ENCODE results near the gene ZBTB12.
"Not testable (repeated sequence)": the region's sequence is repeated elsewhere in the genome, so short reads cannot be mapped to it uniquely, and the experiment has no call there.

ZBTB12 gene

DNA sequence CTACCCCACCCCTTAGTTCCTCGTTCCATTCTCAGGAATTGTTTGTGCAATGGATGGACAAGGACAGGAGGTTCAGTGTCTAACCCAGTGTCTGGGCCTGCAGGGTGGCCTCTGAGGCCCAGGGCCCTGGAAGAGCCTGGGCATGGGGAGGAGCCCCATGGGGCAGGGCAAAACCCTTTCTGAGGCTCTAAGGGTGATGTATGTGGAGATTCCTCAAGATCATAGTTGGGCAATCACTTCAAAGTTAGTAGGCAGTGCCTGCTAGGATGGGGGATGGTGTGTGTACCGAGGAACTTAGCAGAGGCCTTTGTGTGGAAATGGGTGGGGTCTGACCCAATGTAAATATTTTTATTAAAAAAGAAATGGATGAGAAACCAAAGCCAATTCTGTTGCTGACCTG is 18.9 kb upstream of the ZBTB12 start:
- no peak for DNase-seq

DNA sequence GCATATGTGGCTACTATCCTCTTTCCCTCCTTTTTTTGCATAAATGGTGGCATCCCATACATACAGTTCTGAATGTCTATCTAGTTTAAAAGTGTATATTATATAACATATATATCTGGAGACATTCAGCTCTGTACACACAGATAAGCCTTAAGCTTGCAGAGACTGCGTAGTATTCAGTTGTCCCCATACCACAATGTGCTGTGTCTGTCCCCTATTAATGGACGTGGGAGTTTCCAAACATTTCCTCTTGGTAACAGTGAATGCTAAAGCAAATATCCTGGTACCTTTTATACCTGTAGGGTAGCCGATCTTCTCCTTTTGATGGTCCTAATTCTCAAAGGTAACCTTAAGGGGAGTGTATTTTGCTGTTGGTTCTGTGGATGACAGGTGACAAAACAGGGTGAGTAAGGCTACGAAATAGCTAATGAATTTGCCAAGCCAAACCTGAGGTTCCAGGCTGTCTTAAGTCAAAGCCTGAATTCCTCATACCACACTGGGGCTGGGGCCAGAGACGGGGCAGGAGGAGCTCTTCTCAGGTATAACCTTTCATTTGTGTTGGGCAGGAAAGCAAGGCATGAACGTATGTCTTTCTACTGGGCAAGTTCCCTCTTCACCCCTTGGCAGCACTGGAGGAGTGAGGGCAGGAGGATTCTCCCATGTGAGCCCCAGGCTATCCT is 17.9 kb upstream of the ZBTB12 start:
- DNase-seq: no peak

DNA sequence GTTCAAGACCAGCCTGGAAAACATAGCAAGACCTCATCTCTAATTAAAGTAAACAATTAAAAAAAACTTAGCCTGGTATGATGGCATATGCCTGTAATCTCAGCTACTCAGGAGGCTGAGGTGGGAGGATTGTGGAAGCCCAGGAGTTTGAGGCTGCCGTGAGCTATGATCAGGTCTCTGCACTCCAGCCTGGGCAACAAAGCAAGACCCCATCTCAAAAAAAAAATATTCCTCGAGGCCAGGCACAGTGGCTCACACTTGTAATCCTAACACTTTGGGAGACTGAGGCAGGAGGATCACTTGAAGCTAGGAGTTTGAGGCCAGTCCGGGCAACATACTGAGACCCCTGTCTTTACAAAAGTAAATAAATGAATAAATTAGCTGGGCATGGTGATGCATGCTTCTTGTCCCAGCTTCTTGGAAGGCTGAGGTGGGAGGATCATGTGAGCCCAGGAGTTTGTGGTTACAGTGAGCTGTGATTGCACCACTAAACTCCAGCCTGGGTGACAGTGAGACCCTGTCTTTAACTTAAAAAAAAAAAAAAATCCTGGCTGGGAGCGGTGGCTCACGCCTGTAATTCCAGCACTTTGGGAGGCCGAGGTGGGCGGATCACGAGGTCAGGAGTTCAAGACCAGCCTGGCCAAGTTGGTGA is 16.3 kb upstream of the ZBTB12 start:
- no peak for DNase-seq

DNA sequence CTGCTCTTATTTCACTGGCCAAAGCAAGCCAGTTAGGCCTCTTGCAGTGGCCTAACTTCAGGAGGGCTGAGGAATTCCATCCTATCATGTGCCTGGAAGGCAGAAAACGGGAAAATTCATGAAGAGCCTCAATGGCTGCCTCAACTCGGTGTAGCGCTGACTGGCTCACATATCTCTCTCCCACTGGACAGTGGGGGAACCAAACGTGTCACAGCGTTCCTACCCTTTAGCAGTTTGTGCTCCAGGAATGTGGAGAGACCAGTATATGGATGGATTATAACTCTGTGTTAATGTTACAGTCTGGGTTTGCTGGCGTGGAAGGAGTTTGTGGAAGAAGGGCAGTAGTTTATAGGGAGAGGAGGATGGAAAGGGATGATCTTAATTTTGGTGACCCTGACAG is 13.9 kb upstream of the ZBTB12 start:
- no peak for DNase-seq

DNA sequence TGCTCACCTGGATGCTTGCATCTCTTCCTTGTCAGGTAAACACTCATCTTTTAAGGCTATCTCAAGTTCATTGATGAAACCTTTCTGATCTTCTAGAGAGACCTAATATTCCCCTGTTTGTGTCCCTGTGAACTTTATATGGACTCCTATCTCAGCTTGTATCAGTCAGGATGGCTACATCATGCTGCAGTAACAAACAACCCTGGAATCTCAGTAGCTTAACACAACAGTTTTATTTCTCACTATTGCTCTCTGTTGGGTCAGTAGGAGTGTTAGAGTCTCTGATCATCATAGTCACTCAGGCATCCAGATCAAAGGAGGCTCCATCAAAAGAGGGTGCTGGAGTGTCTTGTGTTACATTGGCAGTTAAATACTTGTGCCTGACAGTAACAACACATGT is 13.5 kb upstream of the ZBTB12 start:
- no peak for DNase-seq

DNA sequence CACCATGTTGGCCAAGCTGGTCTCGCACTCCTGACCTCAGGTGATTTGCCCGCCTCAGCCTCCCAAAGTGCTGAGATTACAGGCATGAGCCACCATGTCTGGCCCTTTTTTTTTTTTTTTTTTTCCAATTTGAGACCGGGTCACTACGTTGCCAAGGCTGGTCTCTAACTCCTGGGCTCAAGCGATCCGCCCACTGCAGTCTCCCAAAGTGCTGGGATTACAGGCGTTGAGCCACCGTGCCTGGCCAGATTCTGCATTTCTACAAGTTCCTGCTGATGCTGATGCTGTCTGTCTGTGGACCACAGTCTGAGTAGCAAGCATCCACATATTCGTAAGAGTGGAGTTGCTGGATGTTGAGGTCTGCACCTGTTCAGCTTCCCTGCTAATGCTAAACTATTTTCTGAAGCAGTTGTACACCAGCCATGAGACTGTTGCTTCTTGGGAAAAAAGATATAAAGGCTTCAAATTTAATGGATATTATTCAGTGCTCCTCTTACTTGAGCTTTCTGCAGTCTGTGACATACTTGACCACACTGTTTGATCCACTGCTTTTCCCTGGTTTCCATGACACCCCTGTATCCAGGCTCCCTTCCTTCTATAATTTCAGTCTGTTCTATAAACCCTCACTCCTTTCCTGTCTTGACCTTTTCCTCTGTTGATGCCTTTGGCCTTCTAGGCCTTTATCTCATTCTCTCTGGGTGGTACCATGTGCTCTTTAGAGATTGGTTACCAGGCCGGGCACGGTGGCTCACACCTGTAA is 10.1 kb upstream of the ZBTB12 start:
- no peak for DNase-seq

DNA sequence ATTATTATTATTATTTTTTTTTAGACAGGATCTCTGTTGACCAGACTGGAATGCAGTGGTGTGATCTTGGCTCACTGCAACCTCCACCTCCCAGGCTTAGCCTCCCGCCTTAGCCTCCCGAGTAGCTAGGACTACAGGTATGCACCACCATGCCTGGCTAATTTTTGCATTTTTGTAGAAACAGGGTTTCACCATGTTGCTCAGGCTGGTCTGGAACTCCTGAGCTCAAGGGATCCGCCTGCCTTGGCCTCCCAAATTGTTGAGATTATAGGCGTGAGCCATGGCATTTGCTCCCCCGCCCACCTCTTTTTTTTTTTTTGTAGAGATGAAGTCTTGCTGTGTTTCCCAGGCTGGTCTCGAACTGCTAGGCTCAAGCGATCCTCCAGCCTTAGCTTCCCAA is 7.4 kb upstream of the ZBTB12 start:
- not testable (repeated sequence) for DNase-seq

DNA sequence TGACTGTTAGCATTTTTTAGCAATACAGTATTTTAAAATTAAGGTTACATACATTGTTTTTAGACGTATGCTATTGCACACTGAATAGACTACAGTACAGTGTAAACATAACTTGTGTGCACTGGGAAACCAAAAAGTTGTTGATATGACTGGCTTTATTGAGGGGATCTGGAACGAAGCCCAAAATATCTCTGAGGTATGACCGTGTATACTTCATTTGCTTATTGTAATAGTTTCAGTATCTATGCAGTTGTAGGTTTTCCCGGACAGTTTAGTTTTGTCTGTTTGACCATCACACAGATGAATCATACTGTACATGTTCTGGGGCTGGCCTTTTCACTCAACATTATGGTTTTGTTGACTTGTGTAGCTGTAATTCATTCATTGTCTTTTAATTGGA is 6.9 kb upstream of the ZBTB12 start:
- DNase-seq: no peak

DNA sequence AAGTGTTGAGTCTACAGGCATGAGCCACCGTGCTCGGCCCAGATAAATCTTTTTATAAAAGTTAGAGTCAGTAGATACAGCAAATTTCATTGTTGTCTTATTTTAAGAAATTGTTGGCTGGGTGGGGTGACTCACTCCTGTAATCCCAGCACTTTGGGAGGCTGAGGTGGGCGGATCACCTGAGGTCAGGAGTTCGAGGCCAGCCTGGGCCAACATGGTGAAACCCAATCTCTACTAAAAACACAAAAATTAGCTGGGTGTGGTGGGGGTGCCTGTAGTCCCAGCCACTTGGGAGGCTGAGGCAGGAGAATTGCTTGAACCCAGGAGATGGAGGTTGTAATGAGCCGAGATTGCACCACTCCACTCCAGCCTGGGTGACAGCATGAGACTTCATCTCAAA is 6.4 kb upstream of the ZBTB12 start:
- DNase-seq: not testable (repeated sequence)

DNA sequence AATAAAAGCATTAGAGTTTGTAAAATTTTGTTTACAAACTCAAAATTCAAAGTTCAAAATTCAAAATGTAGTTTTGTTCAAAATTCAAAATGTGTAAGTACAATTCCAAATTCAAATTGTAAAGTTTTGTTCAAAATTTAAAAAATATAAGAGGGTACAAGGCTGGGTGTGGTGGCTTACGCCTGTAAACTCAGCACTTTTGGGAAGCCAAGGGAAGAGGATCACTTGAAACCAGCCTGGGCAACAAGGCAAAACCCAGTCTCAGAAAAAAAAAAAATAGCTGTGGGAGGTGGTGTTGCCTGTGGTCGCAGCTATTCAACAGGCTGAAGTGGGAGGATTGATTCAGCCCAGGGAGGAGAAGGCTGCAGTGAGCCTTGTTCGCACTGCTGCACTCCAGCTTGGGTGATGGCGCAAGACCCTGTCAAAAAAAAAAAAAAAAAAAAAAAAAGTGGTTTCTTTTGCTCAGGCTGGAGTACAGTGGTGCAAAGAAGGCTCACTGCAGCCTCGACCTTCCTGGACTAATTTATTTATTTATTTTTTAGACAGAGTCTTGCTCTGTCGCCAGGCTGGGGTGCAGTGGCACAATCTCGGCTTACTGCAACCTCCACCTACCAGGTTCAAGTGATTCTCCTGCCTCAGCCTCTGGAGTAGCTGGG is 5.4 kb upstream of the ZBTB12 start:
- DNase-seq: no peak

DNA sequence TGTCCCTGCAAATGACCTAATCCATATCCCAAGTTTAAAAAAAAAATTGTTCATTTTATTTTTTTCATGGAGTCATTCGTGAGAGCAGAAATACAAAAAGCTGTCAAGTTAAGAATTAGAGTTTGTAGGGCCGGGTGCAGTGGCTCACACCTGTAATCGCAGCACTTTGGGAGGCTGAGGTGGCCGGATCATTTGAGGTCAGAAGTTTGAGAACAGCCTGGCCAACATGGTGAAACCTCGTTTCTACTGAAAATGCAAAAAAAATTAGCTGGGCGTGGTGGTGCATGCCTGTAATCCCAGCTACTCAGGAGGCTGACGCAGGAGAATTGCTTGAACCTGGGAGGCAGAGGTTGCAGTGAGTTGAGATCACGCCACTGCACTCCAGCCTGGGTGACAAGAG is 4.8 kb upstream of the ZBTB12 start:
- not testable (repeated sequence) for DNase-seq

DNA sequence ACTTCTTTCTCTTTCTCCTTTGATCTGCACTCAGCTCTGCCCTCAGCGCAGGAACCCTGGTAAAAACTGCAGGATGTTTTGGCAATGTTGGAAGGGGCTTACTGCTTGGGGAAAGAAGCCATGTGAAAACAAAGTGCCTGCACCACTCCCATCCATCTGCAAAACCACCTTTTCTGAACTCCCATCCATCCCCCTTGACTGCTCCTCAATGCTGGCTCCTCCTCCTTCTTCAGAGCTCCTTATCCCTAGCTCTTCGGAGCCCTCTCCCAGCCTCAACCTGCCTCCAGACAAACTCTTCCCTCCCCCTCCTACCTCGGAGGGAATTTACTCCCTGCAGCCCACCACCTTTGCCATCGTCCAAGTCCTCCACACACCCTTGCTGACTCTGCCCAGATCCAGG is 4.2 kb upstream of the ZBTB12 start:
- no peak for DNase-seq

DNA sequence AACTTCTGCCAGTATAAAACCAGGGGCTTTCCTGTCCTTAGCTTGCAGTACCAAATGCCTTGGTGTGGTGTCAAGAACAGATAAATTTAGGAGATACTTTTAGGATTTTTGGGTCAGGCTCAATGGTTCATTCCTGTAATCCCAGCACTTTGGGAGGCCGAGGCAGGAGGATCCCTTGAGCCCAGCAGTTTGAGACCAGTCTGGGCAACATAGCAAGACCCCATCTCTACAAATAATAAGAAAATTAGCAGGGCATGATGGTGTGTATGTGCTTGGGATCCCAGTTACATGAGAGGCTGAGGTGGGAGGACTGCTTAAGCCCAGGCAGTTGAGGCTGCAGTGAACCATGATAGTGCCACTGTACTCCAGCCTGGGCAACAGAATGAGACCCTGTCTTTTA is 3.2 kb upstream of the ZBTB12 start:
- DNase-seq: no peak

DNA sequence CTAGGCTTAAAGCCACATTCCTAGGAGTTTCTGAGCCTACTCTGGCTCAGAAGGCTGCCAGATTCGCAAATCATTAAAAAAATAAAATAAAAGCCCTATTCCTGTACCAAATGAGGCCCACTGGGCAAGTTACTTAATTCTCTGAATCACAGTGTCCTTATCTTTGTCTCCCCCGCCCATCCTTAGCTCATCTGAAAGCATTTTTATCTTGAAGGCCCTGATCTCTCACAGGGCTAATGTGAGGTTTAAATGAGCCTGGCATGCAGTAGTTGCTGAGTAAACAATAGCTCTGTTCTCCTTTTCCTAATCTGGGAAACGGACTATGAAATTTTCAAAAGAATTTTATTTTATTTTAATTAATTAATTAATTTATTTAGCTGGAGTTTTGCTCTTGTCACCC is 2.1 kb upstream of the ZBTB12 start:
- no peak for DNase-seq

DNA sequence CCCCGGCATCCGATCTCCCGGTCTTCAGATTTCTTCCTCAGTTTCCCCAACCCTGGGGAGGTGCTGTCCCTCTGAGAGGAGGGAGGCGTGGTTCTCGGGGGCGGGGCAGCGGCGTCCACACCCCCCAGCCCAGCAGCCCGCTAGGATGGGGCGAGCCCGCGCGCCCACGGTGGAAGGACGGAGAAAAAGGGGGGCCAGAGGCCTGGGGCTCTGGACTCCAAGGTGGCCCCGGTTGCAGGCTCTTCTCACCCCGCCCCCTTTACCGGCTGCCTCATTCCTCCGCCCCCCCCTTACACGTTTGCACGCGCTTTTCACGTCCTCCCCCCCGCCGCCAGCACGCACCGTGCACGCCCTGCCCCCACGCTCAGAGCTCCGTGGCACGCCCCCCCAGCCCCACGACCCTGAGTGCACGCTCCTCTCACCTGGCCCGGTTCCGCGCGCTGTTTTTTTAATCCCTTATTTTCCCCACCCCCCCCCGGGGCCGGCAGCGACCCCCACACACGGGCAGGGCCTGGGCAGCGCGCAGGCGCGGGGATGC is 402 bp downstream of the ZBTB12 start:
- DNase-seq: peak; percentile 54

DNA sequence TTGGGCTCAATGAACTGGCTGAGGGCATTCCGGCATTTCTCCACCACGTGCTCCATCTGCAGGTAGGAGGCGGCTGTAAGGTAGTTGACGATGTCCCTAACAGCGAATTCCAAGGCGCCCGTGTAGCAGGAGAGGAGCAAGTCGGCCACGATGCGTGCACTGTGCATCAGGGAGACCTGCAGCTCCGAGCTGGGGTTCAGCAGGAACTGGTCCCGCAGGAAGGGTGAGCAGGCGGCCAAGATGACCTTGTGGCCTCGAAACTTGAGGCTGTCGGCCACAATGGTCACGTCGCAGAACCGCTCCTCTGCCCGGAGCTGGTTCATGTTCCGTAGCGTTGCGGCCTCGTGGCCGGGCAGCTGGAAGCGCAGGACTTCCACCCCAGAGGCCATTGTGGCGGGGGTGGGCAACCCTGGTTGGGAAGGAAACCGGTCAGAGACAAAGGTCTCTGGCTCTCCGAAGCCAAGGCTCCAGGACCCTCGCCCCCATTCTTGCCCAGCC is 920 bp downstream of the ZBTB12 start:
- DNase-seq: no peak

DNA sequence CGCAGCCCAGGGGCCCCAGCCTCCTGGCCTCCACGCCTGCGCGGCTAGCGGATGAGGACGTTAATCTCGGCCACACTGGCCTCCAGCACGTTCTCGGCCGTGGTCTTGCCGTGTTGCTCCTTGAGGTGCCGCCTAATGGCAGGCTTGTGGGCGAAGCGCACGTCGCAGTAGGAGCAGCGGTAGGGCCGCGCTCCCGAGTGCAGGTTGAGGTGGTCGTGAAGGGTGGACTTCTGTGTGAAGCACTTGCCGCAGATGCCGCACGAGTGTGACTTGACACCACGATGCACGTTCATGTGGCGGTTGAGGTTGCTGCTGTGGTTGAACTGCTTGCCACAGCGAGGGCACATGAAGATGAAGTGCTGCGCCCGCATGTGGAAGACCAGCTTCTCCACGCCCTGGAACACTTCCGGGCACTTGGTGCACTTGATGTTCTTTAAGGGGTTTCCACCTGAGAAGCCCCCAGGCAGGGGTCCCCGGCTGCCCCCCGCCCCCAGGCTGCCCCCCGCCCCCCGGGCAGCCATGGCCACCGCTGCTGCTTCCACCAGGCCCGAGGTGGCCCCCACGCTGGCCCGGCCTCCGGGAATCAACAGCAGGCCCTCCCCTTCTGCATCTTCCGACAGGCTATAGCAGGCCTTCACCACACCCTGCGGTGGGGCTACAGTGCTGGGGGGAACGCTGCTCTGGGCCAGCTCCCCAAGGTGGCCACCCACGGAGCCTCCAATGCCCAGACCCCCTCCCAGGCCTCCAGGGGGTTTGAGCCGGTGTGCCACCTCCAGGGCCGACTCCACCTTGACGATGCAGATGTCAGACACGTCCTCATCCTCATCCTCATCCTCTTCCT is 1.8 kb downstream of the ZBTB12 start:
- DNase-seq: no peak

DNA sequence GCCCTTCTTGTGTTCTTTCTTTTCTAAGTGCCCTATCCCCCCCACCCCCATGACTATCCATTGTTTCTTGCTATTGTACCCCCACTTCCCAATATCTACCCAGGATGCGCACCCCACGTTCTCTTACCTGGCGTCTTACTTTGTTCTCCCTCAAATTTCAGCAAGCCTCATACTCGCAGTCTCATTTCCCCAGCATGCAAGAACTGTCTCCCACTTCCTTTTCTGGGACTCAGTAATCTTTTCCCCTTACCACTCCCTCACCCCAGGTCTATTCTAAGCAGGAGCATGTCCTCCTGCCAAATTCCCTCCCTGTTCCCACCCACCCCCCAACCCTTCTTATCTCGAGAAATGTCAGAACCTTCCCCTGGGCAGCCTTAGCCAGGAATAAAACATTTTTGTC is 2.7 kb downstream of the ZBTB12 start:
- DNase-seq: no peak

DNA sequence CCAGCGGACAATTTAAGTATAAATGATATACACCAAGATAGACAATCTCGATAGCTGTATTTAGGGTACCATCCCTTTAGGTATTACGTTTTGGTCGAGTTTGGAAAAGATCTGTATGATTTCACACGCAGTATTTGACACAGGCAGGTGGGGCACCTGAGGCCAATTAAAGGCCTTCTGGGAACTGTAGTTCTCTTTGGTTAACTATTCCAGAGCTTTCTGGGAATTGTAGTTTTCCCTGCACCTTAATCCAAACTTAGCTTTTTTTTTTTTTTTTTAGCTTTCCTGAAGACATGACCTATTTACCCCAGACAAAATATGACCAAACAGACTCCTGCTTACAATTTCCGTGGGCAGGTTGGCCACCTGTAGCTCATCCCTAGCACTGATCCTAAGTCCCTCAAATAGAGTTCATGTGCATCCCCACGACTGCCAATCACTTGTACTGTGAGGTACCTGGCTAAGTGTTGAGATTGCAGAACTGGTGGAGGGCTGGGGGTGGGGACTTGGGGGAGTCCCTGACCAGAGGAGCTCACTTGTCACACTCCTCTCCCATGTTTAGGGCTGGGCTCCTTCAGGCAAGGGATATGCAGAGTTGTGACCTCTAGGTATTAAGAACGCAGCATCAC is 3.4 kb downstream of the ZBTB12 start:
- no peak for DNase-seq

DNA sequence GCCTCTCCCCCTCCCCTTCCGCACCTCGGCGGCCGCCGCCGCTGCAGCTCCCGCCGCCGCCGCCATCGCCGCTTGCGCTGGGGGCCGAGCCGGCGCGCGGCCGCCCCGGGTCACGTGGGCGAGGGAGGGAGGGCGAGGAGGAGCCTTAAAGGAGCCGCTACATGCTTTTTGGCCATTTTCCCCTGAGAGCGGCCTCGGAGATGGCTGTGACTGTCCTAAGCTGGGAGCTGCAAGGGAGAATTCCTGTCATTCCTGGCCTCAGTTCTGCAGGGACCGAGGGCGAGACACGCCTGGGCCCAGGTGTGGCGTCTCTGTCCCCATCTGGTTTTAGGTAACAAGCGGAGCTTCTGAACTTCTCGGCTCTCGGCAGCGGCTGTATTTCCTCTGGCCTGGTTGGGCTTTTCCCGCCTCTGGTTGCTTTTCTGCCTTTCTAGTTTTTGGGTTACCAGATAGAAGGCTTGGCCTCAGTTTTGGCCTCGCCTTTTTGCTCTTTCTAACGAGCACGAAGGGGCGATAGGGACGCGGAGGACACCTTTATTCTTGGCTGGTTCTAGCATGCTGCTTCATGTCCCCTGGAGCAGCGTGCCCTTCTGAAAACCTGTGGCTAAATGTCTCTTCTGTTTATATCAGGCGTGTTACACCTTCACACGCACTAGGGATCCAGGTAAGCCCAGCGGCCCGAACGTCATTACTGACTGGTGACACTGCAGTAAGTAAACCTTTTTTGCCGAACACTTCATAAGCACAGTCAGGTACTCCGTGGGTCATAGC is 4.1 kb downstream of the ZBTB12 start, which contains the start of gene EHMT2:
Gene EHMT2, minus strand, starts transcription at position 87 of the 771 bp plus-strand sequence. Its CDS starts 21 bp downstream, at position 66.
- DNase-seq: peak; percentile 77

Data from T-helper 9 cell (primary cell).